Breast epithelium (tissue), 4 donors: ENCODE measurements around the gene GPC5. TPM values are rescaled to one million over a fixed set of nuclear protein-coding genes. Genes with fewer than 3 reads are reported as not detected.
"Not testable (repeated sequence)": the region's sequence is repeated elsewhere in the genome, so short reads cannot be mapped to it uniquely, and the experiment has no call there.

Source experiments
- DNase-seq, 2 donors: peaks; one replicate each; pipeline ENCODE4 v3.0.0-alpha.2; 2019; ENCODE audit warnings: low spot score in 2 of 2
- H3K27ac ChIP-seq, 2 donors: fragments of 200-600 bp; sonication (generic) in 1 of 2; one replicate each; pipeline ENCODE4 v1.5.1; 2016 to 2019; ENCODE audit warnings: mild to moderate bottlenecking in 1 of 2
- H3K27me3 ChIP-seq, 2 donors: fragments of 200-600 bp; sonication (generic) in 1 of 2; one replicate each; pipeline versions ENCODE4 v1.5.1 to v1.6.0; 2017 to 2019; ENCODE audit warnings: control low read depth in 1 of 2, mild to moderate bottlenecking in 1 of 2
- H3K36me3 ChIP-seq: fragments of 200-600 bp; one replicate; pipeline ENCODE4 v1.5.1; 2019
- H3K4me1 ChIP-seq, 2 donors: fragments of 200-600 bp; sonication (generic); one replicate each; pipeline ENCODE4 v1.5.1; 2016 to 2019; ENCODE audit warnings: control low read depth in 1 of 2
- H3K4me3 ChIP-seq, 3 donors: fragments of 200-600 bp; sonication (generic); 1 replicate in 2 of 3; 2 replicates in 1 of 3; pipeline ENCODE4 v1.5.1; 2016 to 2019; ENCODE audit warnings: mild to moderate bottlenecking in 3 of 3, moderate library complexity in 2 of 3
- H3K9me3 ChIP-seq, 2 donors: fragments of 200-600 bp; sonication (generic) in 1 of 2; one replicate each; pipeline ENCODE4 v1.5.1; 2016 to 2019; ENCODE audit warnings: control low read depth in 1 of 2
- CTCF ChIP-seq, 3 donors: fragments of 450-650 bp; IDR thresholded peaks; one replicate each; pipeline ENCODE4 v1.5.1; 2016 to 2017; ENCODE audit warnings: antibody characterized with exemption in 3 of 3, mild to moderate bottlenecking in 3 of 3, moderate library complexity in 3 of 3
- POLR2A ChIP-seq: fragments of 450-650 bp; IDR thresholded peaks from one replicate; pipeline ENCODE4 v1.6.1; 2016; ENCODE audit warnings: antibody characterized with exemption, mild to moderate bottlenecking, moderate library complexity
- POLR2AphosphoS5 ChIP-seq, 3 donors: sonication (generic); formaldehyde crosslinking; IDR thresholded peaks; one replicate each; pipeline ENCODE4 v1.6.1; 2017; ENCODE audit warnings: antibody characterized with exemption in 3 of 3
- intact Hi-C: fragments of 100-400 bp; cut with DNase I; formaldehyde crosslinking; loops from one replicate; pipeline ENCODE4 v1.15.1; 2023; ENCODE audit warnings: low total_unique reads
- total RNA-seq, 3 donors: library from RNA; depleted of rRNA; stranded (reverse); fragments of >200 nt; gene quantifications; one replicate each; pipeline ENCODE4 v1.1.0, GENCODE V29; 2016

Gene GPC5
- total RNA-seq, 3 donors from 2014 or later = 0.88 to 0.98 TPM; not detected in 1

GRCh38 chr13:91667486-91667885 is 269.1 kb downstream of the GPC5 start:
- no peaks in the 10 kb centered on the region for H3K27me3 ChIP-seq
- H3K4me3 ChIP-seq = no peak overlapping the region
- H3K27ac ChIP-seq = no peak overlapping the region
- DNase-seq = no peak
- TF ChIP-seq CTCF (IDR thresholded peaks at IDR 0.05) (no peak), POLR2A (no peak), POLR2AphosphoS5 (IDR thresholded peaks at IDR 0.05) (no peak)
- H3K9me3 ChIP-seq = no peaks in the 10 kb centered on the region
- intact Hi-C loops = no loop called here
- no peaks in the 10 kb centered on the region for H3K4me1 ChIP-seq
- H3K36me3 ChIP-seq = no peaks in the 10 kb centered on the region

GRCh38 chr13:91668866-91669495 is 270.6 kb downstream of the GPC5 start:
- H3K36me3 ChIP-seq = no peaks in the 10 kb centered on the region
- no peaks in the 10 kb centered on the region for H3K9me3 ChIP-seq
- no peak overlapping the region for H3K4me3 ChIP-seq
- intact Hi-C loops = no loop called here
- H3K4me1 ChIP-seq = no peaks in the 10 kb centered on the region
- no peak overlapping the region for H3K27ac ChIP-seq
- no peak for DNase-seq
- TF ChIP-seq POLR2A (no peak), CTCF (IDR thresholded peaks at IDR 0.05) (no peak), POLR2AphosphoS5 (IDR thresholded peaks at IDR 0.05) (no peak)
- no peaks in the 10 kb centered on the region for H3K27me3 ChIP-seq

GRCh38 chr13:91674347-91674746 is 275.9 kb downstream of the GPC5 start:
- DNase-seq, intact Hi-C loops, H3K4me1 ChIP-seq, H3K4me3 ChIP-seq, H3K36me3 ChIP-seq, H3K27me3 ChIP-seq, H3K27ac ChIP-seq, H3K9me3 ChIP-seq: not testable (repeated sequence)

GRCh38 chr13:91684746-91685145 is 286.3 kb downstream of the GPC5 start:
- H3K27ac ChIP-seq = no peak overlapping the region
- H3K4me1 ChIP-seq = no peaks in the 10 kb centered on the region
- no peaks in the 10 kb centered on the region for H3K27me3 ChIP-seq
- intact Hi-C loops = no loop called here
- H3K9me3 ChIP-seq = no peaks in the 10 kb centered on the region
- H3K4me3 ChIP-seq = no peak overlapping the region
- TF ChIP-seq POLR2A (no peak), POLR2AphosphoS5 (IDR thresholded peaks at IDR 0.05) (no peak), CTCF (IDR thresholded peaks at IDR 0.05) (no peak)
- DNase-seq = no peak
- no peaks in the 10 kb centered on the region for H3K36me3 ChIP-seq

- no peak overlapping the region for H3K4me3 ChIP-seq
- DNase-seq = no peak
- no peaks in the 10 kb centered on the region for H3K36me3 ChIP-seq
- TF ChIP-seq POLR2A (no peak), POLR2AphosphoS5 (IDR thresholded peaks at IDR 0.05) (no peak), CTCF (IDR thresholded peaks at IDR 0.05) (no peak)
- H3K9me3 ChIP-seq = no peaks in the 10 kb centered on the region
- no peaks in the 10 kb centered on the region for H3K4me1 ChIP-seq
- intact Hi-C loops = no loop called here
- no peak overlapping the region for H3K27ac ChIP-seq
- no peaks in the 10 kb centered on the region for H3K27me3 ChIP-seq
Observed at GRCh38 chr13:91690944-91691343, 292.5 kb downstream of the GPC5 start.

GRCh38 chr13:91693466-91693865 is 295.0 kb downstream of the GPC5 start:
- DNase-seq = no peak

More at GRCh38 chr13:91693466-91693865, 295.0 kb downstream of the GPC5 start:
- Histone ChIP-seq H3K9me3 (no peaks in the 10 kb centered on the region), H3K27me3 (no peaks in the 10 kb centered on the region), H3K4me1 (no peaks in the 10 kb centered on the region), H3K36me3 (no peaks in the 10 kb centered on the region), H3K4me3 (no peak overlapping the region), H3K27ac (no peak overlapping the region)
- TF ChIP-seq CTCF (IDR thresholded peaks at IDR 0.05) (no peak), POLR2AphosphoS5 (IDR thresholded peaks at IDR 0.05) (no peak), POLR2A (no peak)
- intact Hi-C loops = no loop called here
